ENCODE measurements around the gene UTP25.

- peak; percentile 37 to 66 (median 61) for TF ChIP-seq CTCF (IDR thresholded peaks at IDR 0.05 in 4 of 5, conservative IDR thresholded peaks at IDR 0.05 in 1 of 5)
- TF ChIP-seq POLR2A (IDR thresholded peaks at IDR 0.05) = peak in 1 of 2 donors; percentile 14
Observed at GRCh38 chr1:209827384-209828262, at the start of gene UTP25.
